GM21576 (cell line): ENCODE data around the gene MBP.
A peak's percentile ranks its signal among the peaks of the same experiment; 100 is the strongest.

Experiments used
- ATAC-seq: cut with Tn5 transposase; IDR thresholded peaks from one replicate; pipeline ENCODE4 v1.9.1; 2021; ENCODE audit warnings: mild to moderate bottlenecking, moderate library complexity; ENCODE audit not compliant: unreplicated experiment

Gene MBP

DNA sequence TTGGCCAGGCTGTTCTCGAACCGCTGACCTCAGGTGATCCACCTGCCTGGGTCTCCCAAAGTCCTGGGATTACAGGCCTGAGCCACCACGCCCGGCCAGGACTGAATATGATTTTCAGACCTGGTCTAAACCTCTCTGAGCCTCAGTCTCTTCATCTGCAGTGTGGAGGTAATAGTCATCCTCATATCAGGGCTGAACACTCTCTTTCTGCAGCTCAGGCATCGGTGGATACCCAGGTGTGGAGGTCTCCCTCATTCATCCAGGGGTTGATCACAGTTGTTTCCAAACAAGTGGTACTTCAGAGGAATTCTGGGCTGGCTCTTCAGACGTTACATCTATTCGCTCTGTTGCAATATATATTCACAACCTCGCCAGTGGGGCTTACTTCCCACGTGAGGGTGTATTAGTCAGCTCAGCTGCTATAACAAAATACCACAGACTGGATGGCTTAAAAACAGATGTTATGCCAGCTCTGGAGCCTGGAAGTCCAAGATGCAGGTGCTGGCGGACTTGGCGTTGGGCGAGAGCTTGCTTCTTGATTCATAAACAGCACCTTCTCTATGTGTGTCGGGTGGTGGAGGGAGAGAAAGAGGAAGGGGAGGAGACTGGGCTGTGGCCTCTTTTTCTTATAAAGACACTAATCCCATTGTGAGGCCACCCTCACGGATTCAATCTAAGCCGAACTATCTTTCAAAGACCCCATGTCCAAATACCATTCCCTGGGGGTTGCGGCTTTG, 2.9 kb upstream of the MBP start:
- no peak for ATAC-seq

DNA sequence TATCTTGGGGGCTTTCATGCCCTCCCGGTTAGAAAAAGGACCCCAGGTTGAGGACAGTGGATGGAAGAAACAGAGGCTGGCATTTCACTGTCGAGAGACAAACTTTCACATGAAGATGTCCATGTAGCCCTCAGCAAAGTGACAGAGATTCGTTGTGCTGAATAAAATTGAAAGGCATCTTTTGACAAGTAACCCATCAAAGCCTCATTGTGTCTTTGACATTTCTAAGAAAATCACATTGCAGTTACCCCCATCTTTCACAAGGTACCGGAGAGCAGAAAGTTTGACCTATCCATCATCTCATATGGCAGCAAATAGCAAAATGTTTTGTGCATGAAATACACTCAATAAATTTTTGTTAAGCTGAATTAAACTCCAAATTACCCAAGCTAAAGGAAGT, 2.0 kb upstream of the MBP start:
- ATAC-seq = no peak

DNA sequence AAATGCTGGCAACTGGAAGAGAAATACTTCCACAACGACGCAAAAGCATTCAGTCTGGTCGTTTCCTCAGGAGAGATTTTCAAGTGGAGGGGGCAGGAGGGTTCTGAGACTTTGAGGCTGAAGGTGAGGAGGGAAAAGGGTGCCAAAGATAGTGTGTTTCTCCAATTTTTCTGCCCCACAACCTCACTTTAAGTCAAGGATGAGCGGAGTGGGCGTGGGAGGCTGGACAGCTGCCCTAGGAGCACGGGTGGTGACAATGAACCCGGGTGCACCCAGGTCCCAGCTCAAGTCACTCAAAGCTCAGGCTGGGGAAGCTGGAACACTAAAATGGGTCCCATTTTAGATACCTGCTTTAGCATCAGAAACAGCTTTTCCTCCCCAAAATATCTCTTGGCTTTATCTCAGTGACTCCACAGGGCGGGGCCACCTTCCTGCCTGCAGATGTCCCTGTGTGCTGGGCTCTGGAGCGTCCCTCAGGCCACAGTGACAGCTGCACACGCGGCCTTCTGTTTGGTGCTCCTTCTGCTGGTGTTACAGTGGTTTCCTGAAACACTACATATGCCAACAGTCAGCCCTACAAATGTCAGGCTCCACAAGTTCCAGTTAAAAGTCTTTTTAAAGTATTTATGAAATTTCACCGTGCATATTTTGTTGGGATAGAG, 1.4 kb upstream of the MBP start:
- ATAC-seq = peak; percentile 30

DNA sequence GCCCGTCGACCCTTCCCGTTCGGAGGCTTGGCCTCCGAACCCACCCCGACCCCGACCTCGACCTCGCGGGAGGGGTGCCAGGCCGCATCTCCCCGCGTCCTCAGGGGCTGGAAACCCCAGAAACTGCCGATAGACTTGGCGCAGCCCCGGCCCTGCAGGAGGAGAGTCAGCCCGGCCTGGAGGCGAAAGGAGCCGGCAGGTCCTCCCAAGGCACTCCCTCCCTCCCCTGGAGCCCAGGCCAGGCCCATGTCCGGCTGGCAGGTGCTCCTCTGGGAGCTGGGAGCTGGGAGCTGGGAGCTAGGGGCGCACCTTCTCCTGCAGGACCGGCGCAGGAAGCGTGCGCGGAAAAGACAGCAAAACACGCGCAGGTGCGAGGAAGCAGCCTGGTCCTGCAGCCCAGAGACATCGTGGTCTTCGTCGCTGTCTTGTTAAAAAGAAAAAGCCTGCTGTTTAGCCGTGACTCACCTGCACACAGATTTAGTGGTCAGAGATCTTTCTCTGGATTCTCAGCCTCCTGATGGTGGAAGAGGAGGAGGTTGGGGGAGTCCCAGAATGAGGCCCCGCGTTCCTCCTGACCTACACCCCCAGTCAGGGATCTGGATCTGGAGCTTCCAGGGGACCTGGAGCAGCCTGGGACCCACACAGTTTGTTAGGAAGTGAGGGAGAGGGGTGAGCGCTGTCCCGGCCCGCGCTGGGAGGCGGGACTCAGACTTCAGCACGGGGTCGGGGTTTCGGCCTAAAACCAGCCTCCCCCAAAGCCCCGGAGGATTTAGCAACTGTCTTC, 660 bp upstream of the MBP start:
- no peak for ATAC-seq

DNA sequence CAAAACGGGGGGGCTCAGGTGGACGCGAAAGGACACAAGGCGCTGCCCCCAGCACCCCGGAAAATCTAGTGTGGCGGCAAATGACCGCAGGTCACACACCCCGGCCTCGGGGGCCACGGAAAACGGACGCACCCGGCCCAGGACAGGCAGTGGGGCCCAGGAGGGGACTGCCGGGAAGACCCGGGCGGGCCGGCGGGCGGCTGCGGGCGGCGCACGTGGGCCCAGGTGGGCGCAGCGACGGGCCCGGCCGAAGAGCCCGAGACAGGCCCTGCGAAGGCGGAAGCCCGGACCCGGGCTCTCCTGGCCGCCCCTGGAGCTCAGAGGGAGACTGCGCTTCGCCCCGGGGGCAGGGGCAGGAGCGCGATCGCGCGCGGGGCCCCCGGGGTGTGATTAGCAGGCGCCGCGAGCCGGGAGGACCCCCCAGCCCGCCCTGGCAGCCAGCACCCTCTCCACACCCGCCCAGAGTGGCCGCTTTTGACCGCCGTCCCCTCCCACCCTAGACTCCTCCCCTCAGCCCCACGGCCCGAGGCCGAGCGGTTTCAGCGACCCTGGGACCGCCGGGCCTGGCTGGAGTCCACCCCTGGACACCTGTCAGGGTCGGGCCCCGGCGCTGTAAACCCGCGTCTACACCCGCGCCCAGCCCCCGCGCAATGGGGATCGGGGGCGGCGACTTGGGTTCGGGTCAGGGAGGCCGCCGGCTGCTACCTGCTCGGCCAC, 773 bp downstream of the MBP start:
- peak; percentile 39 for ATAC-seq

DNA sequence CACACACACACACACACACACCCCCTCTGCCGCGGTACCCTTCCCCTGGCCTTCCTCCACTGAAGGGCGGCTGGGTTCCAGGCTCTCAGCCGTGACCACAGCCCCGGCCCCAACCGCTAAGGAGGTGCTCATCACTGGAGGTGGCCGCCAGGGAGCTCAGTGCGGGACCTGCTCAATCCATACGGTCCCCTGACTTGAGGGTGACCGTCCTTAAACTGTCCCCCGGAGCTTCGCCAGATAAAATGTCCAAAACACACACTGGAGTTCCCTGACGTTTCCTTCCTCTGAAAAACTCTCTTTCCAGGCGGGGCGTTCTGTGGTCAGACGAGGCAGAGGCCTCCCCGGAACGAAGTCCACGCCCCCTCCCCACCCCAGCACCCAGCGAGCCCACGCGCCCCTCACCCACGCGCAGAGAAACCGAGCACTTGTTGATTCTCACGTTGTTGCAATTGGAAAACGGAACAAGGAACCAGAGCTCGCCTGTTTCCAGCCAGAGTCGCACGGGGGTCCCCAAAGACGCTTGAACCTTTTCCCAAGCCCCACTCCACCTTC, 1.4 kb downstream of the MBP start:
- no peak for ATAC-seq

DNA sequence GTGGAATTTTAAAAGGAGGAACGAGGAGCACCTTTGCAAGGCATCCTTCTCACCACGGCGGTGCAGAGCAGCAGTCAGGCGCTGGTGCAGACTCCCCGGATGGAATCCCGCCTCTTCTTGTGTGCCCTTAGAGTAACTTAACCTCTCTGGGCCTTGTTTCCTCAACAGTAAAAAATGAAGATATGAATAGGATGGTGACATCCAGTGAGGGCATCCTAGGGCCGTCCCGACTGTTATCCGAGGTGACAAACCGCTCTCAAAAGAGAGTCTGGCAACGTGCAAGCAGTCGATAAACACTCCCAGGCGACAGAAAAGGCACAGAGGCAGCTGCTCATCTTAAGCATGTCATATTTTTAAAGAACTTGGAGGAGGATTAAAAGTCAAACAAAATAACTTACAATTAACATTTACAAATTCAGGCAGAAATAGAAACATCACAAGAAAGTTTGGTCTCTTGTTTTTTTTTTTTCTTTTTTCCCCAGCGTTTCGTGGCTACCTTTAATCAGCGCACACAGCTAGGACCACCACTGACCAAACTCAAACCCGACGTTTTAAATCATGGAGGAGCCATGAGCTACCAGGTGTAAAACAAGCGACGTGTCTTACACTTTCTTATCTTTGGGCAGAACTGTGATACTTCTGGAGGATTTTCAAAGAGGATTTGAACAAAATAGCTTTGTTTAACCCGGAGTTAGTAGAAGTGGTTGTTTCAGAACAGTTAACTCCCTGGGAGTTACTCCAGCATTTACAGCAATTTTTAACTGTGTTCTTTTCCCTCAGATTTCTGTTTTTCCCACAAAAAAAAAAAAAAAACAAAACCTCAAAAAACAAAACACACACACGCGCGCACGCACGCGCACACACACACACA, 2.1 kb downstream of the MBP start:
- ATAC-seq = no peak

DNA sequence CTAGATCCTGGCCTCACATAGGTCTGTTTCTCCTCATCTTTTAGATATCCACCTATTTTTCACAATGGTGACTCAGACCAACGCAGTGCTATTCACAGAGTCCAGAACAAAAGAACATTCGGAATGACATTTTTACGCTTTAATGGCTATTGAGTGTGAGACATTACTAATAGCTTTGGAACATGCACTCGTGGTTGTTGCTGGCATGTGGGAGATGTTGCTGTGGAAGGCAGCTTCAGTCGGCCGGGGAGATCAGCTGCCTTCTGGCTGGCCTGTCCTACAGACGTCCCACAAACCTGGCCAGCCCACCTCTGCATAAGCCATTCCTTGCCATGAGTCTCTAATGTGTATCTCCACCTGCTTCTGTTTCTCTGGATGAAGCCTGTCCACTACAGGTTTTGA, 3.4 kb downstream of the MBP start:
- ATAC-seq = no peak

DNA sequence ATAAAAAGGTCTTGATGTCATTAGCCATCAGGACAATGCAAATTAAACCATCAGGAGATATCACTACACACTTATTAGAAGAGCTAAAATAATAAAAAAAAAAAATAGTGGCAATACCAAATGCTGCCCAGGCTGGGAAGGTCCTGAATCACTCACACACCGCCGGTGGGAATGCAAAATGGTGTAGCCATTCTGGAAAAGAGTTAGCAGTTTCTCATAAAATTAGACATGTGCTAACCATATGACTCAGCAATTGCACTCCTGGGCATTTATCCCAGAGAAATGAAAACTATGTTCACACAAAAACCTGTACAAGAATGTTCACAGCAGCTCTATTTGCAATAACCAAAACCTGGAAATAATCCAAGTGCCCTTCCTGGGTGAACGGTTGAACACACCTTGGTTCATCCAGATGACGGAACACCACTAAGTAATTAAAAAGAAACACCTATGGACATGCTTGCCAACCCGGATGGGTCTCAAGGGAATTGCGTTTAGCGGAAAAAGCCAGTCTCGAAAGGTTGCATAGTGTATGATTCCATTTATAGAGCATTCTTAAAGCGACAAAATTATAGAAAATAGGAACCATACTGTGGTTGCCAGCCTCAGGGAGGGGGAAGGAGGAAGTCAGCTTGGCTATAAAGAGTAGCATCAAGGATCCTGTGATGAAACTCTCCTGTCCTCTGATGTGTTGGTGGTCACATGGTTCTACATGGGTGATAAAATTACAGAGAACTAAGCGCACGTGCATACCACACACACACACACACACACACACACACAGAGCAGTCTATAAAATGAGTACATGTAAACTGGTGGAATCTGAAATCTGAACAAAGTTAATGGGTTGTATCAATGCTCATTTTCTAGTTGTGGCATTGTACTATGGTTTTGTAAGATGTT, 4.6 kb downstream of the MBP start:
- peak; percentile 33 for ATAC-seq

DNA sequence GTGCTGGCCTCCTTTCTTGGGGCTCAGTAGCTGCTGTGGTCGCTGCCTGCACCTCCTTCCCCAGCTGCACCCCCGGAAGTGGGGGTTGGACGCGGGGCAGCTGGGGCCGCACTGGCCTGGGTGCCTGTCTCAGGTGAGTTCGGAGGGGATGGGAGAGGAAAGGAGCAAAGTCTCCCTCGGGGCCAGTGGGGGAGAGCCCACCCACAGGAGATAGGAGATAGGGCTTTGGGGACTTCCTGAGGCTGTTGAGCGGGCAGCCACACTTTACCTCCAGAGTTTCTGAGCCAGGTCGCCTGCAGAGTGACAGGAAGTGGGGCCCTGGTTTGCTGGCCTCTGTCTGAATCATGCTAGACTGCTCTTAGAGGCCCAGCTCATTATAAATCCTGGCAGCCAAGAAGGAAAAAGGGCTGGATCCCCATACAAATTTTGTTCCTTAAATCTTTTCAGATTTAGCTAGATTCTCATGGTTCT, 8.1 kb downstream of the MBP start:
- ATAC-seq = peak; percentile 63

DNA sequence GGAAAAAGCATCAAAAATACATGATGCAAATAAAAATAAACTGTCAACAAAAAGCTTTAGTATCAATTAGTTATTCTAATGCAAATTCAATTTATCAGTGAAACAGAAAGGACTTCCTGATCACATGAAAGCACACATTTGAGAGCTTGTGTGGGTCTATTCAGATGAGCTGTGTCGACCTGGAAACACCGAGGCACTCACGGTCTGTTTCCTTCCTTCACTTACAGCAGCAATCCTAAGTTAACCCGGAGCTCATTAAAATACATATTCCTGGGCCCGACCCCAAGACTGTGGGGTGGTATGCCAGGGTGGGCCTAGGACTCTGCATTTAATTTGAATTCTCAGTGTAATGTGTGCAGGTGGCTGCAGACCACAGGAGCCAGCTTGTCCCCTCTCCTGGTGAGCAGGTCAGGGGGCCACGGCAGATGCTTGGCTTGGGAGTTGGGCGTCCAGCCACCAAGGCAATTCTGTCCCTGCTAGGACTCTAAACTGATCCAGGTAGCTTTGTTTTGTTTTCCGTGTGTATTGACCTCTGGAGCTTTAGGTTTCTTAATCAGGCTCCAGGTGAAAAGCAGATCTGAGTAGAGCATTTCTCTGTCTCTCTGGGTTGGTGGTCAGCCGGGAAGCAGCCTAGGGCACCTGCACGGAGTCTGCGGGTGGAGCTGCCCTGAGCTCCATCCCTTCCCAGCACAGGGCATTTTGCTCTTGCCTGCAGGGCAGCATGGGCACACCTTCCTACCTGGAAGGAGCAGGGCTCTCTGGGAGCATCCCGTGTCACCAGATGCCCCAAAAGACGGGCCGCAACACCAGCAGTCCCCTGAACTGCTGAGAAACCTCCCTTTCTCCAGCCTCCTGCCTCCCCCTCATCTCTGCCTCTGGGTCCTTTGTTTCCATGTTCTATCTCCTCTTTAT, 9.0 kb downstream of the MBP start:
- ATAC-seq = no peak

DNA sequence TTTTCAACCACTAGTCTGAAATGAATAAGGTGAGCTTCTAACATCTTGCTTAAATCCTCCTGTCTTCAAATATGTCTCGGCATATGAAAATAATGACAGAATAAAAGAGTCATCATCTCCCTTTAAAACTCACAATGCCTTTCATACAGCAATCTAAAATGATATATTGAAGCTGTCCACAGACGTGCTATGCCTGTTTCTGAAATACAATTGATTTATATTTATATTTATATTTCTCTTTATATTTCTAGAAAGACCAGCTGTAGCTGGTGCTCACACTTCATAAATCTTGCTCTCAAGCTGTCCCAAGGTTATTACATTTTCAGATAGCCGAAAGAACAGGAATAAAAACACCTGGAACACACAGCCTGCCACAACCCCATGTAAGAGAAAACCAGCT, 11.1 kb downstream of the MBP start:
- no peak for ATAC-seq

DNA sequence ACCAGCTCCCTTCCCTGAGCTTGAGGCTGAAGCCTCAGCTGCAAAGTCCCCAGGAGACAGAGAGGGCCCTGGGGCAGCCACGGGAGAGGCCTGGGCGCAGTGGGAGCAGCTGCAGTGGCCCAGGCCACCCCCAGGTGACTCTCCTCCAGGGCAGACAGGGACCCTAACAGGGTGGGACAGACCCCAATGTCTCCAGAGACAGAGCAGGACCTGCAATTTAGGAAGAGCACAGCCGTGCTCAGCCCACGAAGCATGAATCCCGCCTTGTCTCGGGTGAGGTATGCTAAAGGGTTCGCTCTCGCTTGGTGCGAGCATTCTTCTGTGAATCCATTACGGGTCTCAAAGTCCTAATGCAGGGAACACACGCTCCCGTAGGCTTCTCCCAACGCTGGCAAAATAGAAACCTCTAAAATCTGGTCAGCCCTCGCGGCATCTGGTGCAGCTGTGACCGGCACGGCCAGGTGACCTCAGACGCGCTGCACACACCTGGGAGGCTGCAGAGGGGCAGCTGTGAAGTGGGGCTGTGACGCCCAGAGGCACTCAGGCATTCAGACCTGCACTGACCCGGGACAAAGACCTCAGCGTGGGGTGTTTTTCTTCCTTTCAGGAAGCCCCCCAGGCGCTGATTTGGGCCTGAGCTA, 12.6 kb downstream of the MBP start:
- no peak for ATAC-seq

DNA sequence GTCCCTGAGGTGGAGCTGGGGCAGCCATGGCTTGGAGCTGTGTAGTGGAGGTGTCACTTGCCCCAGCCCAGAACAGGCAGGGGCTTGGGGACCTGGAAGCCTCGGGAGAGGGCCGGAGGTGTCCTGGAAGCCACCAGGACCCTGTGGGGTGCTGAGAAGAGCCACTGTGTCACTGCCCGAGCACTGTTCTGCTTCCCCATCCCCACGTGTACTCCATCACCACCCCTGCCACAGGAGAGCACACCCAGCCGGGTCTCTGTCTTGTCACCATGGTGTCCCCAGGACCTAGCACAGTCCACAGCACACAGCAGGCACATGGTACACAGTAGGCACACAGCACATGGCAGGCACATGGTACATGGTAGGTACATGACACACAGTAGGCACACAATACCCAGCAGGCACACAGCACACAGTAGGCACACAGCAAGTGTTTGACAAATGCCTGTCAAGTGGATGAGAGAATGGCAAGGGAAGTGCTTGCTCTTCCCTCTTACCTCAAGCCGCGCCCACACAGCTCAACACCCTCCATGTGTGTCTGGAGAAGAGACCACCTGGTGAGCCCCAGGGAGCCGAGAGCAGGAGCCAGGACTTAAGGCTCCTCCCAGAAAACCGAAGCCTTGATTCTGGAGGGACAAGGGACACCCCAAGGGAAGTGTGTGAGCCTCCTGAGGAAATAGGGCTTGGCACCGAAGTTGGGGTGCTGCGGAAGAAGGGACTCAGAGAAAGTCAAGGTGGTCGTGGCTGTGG, 13.3 kb downstream of the MBP start:
- no peak for ATAC-seq

DNA sequence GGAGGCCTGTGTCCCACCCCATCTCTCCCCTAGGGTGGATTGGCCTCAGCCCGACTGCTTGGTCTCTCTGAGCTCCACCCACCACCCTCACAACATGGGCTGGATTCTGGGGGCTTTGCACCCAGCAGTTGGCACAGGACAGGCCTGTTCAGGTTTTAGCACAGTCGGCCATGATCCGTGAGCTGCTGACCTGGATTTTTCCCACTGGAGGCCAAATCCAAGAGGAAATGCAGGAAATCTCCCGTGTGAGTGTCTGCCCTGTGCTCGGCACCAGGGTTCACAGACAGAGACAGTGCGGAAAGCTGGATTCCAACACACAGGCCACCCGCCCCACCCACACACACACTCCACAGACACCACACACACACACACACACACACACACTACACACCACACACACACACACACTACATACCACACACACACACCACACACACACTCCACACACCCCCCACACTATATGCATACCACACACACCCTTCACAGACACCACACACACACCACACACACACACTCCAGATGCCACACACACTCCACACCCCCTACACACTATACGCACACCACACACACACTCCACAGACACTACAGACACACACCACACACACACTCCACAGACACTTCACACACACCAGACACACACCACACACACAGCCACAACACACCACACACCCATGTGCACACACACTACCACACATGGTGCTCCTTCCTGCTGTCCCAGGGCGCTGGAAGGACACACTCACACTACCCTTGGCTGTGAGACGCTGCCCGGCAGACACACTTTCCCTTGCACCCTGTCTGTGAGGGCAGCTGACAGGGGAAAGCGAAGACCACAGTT, 14.1 kb downstream of the MBP start:
- ATAC-seq = no peak
